RPMI8226 (cell line): ENCODE measurements around the gene HSPA12A.

ENCODE experiments used
- DNase-seq: peaks from one replicate; pipeline ENCODE4 v3.0.0-alpha.2; 2015

HSPA12A gene

DNA sequence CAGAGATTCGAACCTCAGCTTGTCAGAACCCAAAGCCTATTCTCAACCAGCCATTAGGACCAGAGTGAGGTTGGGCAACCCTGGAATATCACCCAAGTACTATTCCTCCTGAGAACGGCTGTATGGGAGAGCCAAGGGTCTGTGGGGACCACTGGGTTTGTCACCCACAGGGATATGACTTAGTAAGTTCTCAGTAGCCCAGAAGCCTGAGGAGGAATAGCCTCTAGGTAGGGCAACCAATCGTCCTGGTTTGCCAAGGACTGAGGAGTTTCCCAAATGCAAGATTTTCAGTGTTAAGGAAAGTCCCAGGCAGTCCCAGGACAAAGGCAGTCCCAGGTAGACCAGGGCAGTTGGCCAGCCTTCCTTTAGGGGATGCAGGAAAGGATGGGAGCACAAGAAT, 74.9 kb downstream of the HSPA12A start:
- DNase-seq, result no peak

DNA sequence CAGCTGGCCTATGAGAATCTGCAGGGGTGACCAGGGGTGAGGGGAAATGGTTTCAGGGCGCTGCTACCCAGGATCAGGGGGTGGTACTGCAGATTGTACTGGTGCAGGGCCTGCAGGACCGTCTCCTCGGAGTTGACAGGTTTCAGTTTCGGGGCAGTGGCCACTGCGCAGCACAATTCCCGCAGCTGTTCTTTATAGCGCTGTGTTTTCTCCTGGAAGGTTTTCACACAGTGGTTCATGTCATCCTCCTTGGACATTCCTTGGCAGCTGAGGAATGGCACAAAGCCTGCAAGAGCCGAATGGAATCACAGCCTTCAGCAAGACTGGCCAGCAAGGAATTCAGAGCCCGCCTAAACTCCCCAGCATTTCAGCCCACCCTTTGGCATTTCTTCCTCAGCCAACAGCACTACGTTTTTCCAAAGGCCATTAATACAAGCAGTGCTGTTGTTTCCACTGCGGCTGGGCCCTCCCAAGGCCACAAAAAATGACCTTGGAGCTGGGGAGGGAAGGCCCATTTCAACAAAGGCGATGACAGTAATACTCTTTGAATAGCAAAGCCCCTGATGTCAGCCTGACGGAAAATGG, 76.7 kb downstream of the HSPA12A start:
- DNase-seq, result peak; percentile 25

DNA sequence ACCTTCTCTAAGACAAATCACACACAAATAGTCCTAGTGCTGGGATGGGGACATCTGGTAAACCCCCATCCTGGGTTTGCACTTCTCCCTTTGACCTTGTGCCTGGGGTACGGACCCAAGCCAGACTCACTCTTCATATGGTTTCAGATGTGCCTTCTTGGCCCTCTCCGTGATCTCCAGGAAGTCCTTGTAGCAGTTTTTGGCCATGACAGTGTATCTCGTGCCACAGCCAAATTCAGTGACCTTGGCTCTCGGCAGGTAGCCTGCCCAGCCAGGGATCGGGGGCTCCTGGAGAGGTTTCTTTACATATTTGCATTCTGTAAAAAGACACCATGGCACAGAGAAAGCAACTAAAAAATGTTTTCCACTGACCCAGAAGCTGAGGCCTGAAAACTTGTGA, 77.7 kb downstream of the HSPA12A start:
- no peak for DNase-seq

DNA sequence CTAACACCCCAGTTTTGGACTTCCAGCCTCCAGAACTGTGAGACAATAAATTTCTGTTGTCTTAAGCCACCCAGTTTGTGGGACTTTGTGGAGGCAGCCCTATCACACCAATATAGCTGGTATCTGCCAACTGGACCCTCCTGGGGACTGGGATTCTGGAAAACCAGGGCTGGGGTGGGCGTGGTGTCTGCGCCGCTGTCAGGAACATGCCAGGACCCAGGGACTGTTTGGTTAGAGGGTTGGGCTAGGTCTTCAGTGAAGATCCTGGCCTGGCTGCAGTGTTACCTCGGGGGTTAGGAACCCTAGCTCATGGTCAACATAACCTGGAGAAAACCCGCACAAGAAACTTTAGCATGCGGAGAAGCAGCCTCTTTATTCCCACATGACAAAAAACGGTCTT, 79.0 kb downstream of the HSPA12A start:
- no peak for DNase-seq

DNA sequence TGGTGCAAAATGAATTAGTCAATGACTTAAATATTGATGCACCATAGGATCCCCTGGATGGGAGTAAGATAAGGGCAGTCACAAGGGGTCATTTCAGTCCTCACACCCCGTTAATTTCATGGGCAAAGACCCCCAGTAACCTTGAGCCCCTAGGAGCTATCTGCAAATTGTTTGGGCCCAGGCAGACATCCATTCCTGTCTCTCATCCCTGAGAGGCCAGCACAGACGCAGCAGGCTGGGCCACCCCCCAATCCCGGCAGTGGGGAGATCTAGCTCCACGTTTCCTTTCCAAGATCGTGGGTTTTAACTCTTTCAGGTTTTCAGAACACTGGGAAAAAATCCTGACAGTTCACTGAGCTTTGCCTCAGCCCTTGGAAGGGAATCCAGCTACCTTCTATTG, 81.5 kb downstream of the HSPA12A start:
- DNase-seq, result no peak

DNA sequence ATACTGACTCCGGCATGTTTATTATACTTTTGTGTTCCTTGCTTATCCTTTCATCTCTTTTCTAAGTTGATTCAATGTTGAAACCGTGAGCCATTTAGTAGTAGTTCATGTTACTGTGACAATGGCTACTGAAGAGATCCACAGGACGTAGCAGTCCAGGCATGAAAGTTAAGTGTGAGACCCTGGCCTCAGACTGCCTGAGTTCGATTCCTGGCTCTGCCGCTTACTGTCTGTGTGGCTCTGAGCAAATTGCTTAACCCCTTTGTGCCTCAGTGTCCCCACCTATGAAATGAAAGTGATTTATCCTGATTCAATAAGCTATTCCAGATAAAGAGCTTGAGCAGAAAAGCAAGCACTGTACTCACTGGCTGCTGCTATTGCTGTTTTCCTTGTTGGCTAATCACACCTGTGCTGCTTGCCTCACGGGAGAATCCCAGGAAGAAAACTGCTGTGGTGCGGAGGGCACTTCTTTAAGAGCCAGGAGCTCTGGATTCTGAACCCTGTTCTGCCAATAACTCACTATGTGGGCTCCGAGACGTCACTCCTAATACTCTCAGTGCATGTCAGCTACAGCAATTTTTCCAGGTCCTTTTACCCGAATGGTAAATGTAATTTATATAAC, 83.2 kb downstream of the HSPA12A start:
- DNase-seq, result no peak

DNA sequence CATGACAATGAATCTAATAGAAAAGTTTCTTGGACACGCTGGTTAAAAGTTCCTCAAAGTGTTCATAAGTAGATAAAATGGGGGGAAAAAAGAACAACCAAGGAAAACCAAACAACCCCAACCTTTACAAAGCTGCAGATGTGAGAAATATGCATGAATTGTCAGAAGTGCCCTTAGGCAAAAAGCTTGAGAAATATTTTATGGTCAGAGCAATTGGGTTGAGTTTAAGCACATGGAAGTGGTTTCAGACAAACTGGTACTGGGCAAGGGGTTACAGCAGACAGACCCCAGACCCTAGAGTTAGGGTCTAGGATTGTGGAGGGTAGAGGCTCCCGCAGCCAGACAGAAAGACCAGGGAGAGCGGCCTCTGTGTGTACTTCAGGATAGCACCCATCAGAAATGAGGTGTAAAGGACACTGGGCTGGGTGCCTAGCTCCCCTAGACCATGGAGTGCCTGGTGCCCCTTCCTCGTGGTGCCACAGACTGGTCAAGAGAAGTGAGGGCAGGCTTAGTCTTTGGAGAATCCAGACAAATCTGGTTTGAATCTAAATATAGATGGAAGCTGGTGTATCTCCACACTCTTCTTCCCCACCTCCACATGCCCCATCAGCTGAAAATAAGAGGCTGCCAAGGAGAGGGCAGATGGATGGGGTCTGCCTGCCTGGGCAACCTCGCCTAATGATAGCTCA, 84.4 kb downstream of the HSPA12A start:
- no peak for DNase-seq

DNA sequence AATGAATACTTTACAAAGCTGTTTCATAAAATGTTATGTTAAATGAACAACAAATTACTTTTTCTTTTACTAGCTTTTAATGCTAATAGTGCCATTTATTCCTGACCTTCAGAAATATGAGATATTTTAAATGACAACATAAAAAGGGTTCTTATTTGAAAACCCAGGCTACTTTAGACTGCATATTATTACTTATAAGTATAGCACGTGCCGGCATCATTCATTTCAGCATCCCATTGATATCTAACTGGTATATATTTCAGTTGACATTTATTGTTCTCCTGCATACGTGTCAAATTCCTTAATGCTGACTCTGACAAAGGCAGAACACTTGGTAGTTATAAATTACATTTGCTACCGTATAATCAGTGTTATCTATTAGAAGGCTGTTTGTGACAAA, 86.3 kb downstream of the HSPA12A start:
- DNase-seq, result no peak

DNA sequence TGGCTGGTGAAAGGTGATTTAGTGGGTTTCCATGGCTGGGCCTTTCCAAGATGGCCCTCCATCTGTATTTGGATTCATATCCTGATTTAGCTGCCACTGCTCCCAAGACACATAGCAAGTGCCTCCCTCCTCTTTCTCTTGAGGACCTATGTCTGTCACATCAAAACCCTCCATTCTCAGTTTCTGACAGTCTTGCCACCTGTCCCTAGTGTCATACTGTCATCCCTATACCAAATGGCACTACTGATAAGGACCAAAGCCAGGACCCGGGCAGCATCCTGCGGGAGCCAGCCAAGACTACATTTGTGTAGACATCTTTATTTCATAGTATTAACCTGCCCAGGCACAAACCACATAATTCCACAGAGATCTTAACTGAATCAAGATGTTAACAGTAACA, 86.8 kb downstream of the HSPA12A start:
- no peak for DNase-seq

DNA sequence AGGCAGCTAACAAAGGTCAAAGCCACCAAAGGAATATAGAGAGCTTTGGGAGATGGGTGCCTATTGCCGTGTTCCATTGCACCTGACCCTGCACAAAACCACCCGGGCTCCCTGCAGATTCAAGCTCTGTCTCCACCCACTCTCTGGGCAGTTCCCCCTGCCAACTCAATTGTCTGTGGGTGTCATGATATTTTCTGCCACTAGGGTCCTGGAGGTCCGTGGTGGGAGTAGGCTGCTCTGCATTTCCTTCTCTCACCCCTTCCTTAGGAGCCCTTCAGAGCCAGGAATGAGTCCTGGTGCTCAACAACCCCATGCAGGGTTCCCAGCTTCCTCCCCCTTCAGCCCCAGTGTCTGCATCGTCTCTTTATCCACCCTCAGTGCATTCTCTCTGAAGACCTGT, 87.5 kb downstream of the HSPA12A start:
- no peak for DNase-seq

DNA sequence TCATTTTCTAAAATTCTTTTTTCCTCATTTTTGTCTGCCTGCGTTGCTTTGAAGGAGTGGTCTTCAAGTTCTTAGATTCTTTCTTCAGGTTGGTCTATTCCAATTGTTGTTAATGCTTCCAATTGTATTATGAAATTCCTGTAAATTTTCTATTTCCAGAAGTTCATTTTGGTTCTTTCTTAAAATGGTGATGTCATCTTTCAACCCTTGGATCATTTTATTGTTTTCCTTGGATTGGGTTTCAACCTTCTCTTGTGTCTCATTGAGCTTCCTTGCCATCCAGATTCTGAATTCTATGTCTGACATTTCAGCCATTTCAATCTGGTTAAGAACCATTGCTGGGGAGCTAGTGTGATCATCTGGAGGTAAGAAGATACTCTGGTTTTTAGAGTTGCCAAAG, 88.5 kb downstream of the HSPA12A start:
- DNase-seq, result no peak

DNA sequence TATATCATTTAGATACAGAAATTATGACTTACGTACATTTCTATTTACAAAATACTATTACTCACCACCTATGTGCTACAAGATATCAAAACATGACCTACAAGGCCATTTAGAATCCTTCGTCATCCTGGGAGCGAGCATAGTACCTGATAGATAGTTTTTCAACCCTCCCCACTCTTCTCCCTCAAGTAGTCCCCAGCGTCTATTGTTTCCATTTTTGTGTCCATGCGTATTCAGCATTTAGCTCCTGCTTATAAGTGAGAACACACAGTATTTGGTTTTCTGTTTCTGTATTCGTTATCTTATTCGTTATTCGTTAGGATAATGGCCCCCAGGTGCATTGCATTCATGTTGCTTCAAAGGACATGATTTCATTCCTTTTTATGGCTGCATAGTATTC, 93.5 kb downstream of the HSPA12A start:
- DNase-seq, result no peak

DNA sequence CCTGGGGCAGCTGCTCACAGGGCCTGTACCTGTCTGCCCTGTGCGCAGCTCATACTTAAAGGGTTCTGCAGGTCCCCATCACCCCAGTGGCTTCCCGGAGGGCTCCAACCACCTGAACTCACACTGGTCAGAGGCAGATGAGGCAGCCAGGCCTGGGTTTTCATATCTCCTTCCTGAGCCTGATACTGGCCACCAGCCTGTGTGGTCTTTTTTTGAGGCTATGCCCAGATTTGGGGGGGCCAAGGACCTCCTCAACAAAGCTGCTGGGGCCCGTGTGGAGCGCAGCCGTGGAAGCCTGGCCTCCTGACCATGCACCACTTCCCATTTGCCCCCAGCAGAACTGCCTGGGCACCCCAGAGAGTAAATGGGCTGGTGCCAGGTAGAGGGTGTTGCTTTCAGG, 95.9 kb downstream of the HSPA12A start:
- no peak for DNase-seq

DNA sequence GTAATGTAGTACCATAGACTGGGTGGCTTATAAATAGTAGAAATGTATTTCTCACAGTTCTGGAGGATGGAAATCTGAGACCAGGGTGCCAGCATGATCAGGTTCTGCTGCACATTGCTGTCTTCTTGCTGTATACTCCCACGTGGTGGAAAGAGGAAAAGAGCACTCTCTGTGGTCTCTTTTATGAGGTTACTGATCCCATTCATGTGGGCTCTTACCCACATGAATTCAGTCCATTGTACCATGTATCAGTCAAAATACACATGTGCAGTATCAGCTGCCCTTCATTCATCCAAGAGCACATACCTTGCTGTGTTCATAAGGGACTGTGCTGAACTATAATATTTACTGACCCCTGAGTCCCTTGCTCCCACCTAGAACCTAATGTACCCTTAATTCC, 104.5 kb downstream of the HSPA12A start:
- DNase-seq, result no peak

DNA sequence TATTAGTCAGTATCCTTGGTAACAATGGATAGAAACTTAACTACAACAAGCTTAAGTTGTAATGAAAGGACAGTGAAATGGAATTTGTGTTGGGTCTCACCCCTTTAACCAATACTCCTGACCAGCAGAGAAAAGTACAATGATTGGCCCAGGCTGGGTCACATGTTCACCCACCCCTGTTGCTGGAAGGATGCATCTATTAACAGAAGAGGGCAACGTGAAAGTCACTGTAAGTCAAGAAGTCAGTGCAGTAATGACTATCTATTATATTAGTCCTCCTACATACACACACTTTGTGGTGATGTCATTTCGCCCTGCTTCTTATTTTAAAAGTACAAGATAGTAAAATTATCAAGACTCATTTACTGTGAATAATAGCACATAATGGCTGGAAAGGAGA, 105.4 kb downstream of the HSPA12A start:
- no peak for DNase-seq

DNA sequence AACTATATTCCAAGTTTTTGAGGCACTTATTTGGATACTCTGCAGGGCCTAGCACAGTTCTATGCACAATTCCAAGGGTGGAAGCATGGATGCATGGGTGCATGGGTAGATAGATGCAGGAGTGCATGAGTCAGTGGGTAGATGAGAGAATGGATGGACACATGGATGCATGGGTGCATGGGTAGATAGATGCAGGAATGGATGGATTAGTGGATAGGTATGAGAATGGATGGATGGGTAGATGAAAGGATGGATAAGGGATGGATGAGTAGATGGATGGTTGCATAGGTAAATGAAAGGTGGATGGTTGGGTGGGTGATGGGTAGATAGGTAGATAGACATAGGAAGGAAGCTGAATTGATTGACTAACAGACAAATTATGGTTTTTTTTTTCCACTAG, 106.0 kb downstream of the HSPA12A start:
- no peak for DNase-seq

DNA sequence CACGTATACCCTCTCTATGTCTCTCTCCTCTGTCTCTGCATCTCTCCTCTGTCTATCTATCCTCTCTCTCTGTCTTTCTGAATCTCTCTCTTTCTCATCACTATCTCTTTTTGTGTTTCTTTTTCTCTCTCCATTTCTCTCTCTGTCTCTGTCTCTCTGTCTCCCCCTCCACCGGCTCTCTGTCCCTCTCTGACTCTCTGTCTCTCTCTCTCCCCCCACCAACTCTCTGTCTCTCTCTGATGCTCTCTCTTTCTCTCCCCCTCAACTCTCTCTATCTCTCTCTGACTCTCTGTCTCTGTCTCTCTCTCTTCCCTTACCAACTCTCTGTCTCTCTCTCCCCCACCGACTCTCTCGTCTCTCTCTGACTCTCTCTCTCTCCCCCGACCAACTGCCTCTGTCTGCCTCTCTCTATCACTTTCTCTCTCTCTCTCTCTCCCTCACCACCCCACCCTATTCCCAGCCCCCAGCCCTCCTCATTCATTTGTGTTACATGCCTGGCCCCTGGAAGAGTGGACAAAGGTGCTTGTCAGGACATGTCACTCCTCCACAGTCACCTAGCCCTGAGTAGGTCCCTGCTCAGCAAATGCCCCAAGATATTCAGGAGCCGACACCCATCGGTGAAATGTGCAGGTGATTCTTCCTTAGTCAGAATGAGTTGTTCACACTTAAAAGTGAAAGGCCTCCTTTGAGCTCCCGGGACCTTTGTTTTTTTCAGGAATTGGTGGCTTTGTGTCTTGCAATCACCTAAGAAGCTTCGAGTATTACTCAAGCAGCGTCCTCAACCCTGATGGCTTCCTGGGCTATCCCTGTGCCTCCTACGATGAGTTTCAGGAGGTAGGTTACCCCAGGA, 108.0 kb downstream of the HSPA12A start:
- no peak for DNase-seq

DNA sequence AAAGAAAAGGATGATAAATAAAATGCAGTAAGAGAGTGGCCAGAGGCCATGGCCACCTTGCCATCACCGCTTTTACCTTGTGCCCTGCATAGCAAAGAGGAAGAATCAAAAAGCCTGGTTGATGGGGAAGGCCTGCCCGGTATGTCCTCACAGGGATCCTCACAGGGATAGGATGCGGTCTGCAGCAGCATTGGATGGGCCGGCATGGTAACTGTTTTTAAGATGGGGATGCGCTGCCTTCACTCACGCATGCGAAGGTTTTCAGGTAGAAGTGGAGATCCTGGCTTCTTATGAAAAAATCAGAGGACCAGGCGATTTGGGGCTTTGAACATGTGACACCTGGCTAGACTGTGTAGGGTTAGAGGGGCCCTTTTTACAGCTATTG, 109.2 kb downstream of the HSPA12A start:
- DNase-seq, result no peak

DNA sequence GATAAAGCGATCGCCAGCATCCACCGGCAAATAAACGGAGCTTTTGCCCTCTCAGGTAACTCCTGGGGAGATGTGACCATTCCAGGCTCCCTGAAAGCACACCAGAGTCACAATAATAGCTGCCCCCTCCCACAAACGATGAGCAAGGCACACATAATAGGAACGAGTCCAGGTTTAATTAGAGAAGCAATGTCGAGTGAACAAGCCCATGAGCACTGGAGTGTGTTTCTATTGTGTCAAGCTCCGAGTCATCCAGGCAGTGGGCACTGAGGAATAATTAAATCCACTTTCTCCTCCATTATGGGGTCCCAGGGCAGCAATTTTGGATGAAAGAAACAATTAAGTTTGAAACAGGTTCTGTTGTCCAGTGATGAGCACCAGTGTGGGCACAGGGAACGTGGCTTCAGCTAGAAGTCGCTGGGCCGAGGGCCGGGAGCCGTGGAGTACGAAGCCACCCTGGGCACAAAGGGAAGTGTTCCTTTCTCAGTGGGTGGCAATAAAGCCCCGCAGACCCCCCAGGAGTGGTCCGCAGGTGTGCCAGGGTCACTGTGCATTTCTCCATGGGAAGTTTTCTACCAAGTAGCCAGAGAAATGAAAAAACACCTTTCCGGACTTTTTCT, 109.7 kb downstream of the HSPA12A start:
- DNase-seq, result no peak

DNA sequence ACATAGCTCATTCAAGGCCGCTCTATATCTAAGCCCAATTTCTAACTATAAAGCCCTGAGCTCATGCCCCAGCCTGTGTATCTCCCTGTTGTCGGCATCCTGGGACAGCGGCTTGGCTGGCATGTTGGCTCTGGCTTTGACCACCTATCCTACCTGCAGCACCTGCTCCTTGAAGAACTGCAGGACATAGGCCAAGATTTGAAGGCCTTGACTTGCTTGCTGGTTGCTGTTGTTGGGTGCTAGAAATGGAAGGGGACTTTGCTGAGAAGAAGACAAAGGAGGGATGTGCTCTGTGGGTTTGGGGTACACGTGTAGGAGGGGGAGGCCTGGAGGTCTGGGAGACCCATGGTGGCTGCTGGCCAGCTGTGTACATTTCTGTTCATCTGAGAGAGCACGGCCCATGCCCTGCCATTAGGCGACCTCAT, 110.5 kb downstream of the HSPA12A start:
- DNase-seq, result no peak

DNA sequence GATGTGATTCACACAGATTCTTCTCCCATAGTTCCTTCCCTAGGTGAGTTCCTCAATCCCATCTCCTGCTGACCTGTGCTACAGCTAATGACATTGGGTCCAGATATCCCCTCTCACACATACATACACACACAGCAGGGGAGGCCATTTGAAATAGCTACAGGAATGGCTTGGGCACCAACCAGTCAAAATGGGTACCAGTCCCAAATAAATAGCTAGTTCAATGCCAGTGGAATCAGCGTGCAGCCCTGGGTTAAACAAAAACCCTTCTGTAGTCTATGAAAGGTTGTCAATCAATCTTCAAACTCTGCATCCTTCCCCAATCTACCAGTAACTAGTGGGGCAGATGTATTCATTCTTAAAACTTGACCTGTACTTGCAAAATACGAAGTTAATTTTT, 112.3 kb downstream of the HSPA12A start:
- no peak for DNase-seq

DNA sequence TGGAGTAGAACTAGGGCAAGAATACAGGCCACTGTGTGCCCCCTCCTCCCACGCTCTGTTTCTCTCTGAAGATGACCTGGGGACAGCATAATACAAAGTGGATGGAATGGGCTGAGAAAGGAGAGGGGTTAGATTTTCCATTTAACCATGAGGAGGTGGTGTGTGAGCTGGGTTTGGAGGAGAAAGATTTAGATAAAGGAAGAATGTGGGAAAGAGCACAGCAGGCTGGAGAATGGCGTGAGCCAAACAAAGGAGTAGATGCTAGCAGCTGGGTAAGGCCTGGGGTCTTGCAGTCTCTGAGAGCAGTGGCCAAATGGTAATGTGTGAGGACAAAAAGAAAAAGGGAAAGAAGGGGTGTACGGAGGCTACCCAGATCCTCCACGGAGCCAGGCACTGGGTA, 113.0 kb downstream of the HSPA12A start:
- DNase-seq, result no peak

DNA sequence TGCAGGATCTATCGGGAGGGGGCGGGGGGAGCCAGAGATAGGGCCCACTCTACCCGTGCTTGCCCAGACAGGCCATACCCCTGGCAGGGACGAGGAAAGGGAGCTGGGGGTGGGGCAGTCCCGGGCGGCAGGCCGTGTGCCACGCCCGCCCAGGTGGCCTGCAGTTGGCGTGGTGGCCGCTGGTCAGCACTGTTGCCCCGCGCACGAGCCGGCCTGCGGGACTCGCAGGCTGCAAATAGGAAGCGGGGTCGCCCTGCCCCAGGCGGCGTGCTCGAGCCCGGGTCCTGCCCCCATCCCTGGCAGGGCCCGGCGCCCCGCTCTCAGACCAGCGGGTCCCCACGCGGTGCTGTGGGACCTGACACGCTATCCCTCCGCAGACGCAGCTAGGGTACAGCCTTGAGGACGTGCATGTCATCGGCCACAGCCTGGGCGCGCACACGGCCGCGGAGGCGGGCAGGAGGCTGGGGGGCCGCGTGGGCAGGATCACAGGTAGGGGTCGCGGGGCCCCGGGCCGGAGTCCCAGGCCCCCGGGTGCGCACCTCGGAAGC, 114.9 kb downstream of the HSPA12A start:
- peak; percentile 10 for DNase-seq
